ENCODE results near the gene ANKMY1. TPM values are rescaled to one million over a fixed set of nuclear protein-coding genes. Genes with fewer than 3 reads are reported as not detected.

ANKMY1 gene
- polyA plus RNA-seq, 1 donor from 2014 or later = 18.4 TPM

- Mint-ChIP-seq H3K9me3 (no peaks in the 10 kb centered on the region), H3K4me3 (no peak overlapping the region), H3K27me3 (no peaks in the 10 kb centered on the region), H3K36me3 (peaks cover 1% of the 10 kb centered on the region), H3K4me1 (no peaks in the 10 kb centered on the region), H3K27ac (no peak overlapping the region)
Measured at GRCh38 chr2:240598311-240598911, 40.6 kb upstream of the ANKMY1 start.

- no peak overlapping the region for H3K27ac Mint-ChIP-seq
- no peaks in the 10 kb centered on the region for H3K9me3 Mint-ChIP-seq
- no peaks in the 10 kb centered on the region for H3K27me3 Mint-ChIP-seq
- H3K4me3 Mint-ChIP-seq = no peak overlapping the region
- H3K36me3 Mint-ChIP-seq = peaks cover 1% of the 10 kb centered on the region
- H3K4me1 Mint-ChIP-seq = no peaks in the 10 kb centered on the region
Measured at GRCh38 chr2:240597419-240598181, 39.8 kb upstream of the ANKMY1 start.

GRCh38 chr2:240597054-240597418 lies 39.2 kb upstream of the ANKMY1 start:
- Mint-ChIP-seq H3K27me3 (no peaks in the 10 kb centered on the region), H3K4me3 (no peak overlapping the region), H3K27ac (no peak overlapping the region), H3K9me3 (no peaks in the 10 kb centered on the region), H3K36me3 (peaks cover 1% of the 10 kb centered on the region), H3K4me1 (no peaks in the 10 kb centered on the region)

GRCh38 chr2:240596491-240596931 lies 38.7 kb upstream of the ANKMY1 start:
- H3K27me3 Mint-ChIP-seq = no peaks in the 10 kb centered on the region
- H3K4me1 Mint-ChIP-seq = no peaks in the 10 kb centered on the region
- H3K27ac Mint-ChIP-seq = no peak overlapping the region
- no peak overlapping the region for H3K4me3 Mint-ChIP-seq
- H3K9me3 Mint-ChIP-seq = no peaks in the 10 kb centered on the region
- peaks cover 3% of the 10 kb centered on the region for H3K36me3 Mint-ChIP-seq

GRCh38 chr2:240596080-240596460 lies 38.3 kb upstream of the ANKMY1 start:
- H3K4me1 Mint-ChIP-seq = no peaks in the 10 kb centered on the region
- no peak overlapping the region for H3K4me3 Mint-ChIP-seq
- H3K36me3 Mint-ChIP-seq = peaks cover 2% of the 10 kb centered on the region
- H3K27me3 Mint-ChIP-seq = no peaks in the 10 kb centered on the region
- no peak overlapping the region for H3K27ac Mint-ChIP-seq
- H3K9me3 Mint-ChIP-seq = no peaks in the 10 kb centered on the region

- Mint-ChIP-seq H3K27ac (no peak overlapping the region), H3K4me1 (no peaks in the 10 kb centered on the region), H3K4me3 (no peak overlapping the region), H3K36me3 (peaks cover 2% of the 10 kb centered on the region), H3K9me3 (no peaks in the 10 kb centered on the region), H3K27me3 (no peaks in the 10 kb centered on the region)
Measured at GRCh38 chr2:240595381-240596079, 37.7 kb upstream of the ANKMY1 start.

GRCh38 chr2:240594511-240595380 lies 37.0 kb upstream of the ANKMY1 start:
- no peaks in the 10 kb centered on the region for H3K27me3 Mint-ChIP-seq
- H3K4me1 Mint-ChIP-seq = no peaks in the 10 kb centered on the region
- no peak overlapping the region for H3K27ac Mint-ChIP-seq
- no peaks in the 10 kb centered on the region for H3K9me3 Mint-ChIP-seq
- H3K4me3 Mint-ChIP-seq = no peak overlapping the region
- peaks cover 2% of the 10 kb centered on the region for H3K36me3 Mint-ChIP-seq

GRCh38 chr2:240593703-240594451 lies 36.1 kb upstream of the ANKMY1 start:
- Mint-ChIP-seq H3K4me3 (no peak overlapping the region), H3K36me3 (peaks cover 2% of the 10 kb centered on the region)

GRCh38 chr2:240593026-240593702 lies 35.4 kb upstream of the ANKMY1 start:
- Mint-ChIP-seq H3K27ac (no peak overlapping the region), H3K9me3 (no peaks in the 10 kb centered on the region), H3K4me1 (peaks cover 4 to 9% (median 6%) of the 10 kb centered on the region in 3 donors), H3K36me3 (peaks cover 2% of the 10 kb centered on the region), H3K4me3 (no peak overlapping the region), H3K27me3 (no peaks in the 10 kb centered on the region)

More at GRCh38 chr2:240593703-240594451, 36.1 kb upstream of the ANKMY1 start:
- Mint-ChIP-seq H3K27me3 (no peaks in the 10 kb centered on the region), H3K4me1 (peaks cover 0 to 2% (median 2%) of the 10 kb centered on the region in 3 donors), H3K9me3 (no peaks in the 10 kb centered on the region), H3K27ac (no peak overlapping the region)

GRCh38 chr2:240591784-240592183 lies 34.0 kb upstream of the ANKMY1 start:
- Mint-ChIP-seq H3K4me3 (no peak overlapping the region), H3K4me1 (peaks cover 12 to 16% (median 14%) of the 10 kb centered on the region in 3 donors), H3K36me3 (peaks cover 5% of the 10 kb centered on the region), H3K9me3 (no peaks in the 10 kb centered on the region), H3K27me3 (no peaks in the 10 kb centered on the region), H3K27ac (no peak overlapping the region)

- Mint-ChIP-seq H3K27ac (no peak overlapping the region), H3K27me3 (no peaks in the 10 kb centered on the region), H3K36me3 (peaks cover 5% of the 10 kb centered on the region), H3K9me3 (no peaks in the 10 kb centered on the region), H3K4me3 (peak overlapping the region in 1 of 4 donors; percentile 17), H3K4me1 (peaks cover 12 to 16% (median 14%) of the 10 kb centered on the region in 3 donors)
Measured at GRCh38 chr2:240591226-240591625, 33.4 kb upstream of the ANKMY1 start.

GRCh38 chr2:240590681-240591111 lies 32.9 kb upstream of the ANKMY1 start:
- Mint-ChIP-seq H3K4me1 (peaks cover 12 to 19% (median 16%) of the 10 kb centered on the region in 3 donors), H3K27me3 (no peaks in the 10 kb centered on the region), H3K27ac (no peak overlapping the region), H3K36me3 (peaks cover 5% of the 10 kb centered on the region), H3K9me3 (no peaks in the 10 kb centered on the region), H3K4me3 (peak overlapping the region in 1 of 4 donors; percentile 17)

- no peaks in the 10 kb centered on the region for H3K27me3 Mint-ChIP-seq
- peaks cover 5% of the 10 kb centered on the region for H3K36me3 Mint-ChIP-seq
- no peaks in the 10 kb centered on the region for H3K9me3 Mint-ChIP-seq
- peaks cover 15 to 23% (median 18%) of the 10 kb centered on the region in 3 donors for H3K4me1 Mint-ChIP-seq
- H3K27ac Mint-ChIP-seq = no peak overlapping the region
- no peak overlapping the region for H3K4me3 Mint-ChIP-seq
Measured at GRCh38 chr2:240589850-240590525, 32.2 kb upstream of the ANKMY1 start.
